Fibroblast of skin of scalp (primary cell): ENCODE measurements around the gene ZNF407.
A peak's percentile ranks its signal among the peaks of the same experiment; 100 is the strongest.
"Not testable (repeated sequence)": the region's sequence is repeated elsewhere in the genome, so short reads cannot be mapped to it uniquely, and the experiment has no call there.

Experiments used
- DNase-seq: peaks from one replicate; pipeline ENCODE4 v3.0.0-alpha.2; 2013

The ZNF407 gene

DNA sequence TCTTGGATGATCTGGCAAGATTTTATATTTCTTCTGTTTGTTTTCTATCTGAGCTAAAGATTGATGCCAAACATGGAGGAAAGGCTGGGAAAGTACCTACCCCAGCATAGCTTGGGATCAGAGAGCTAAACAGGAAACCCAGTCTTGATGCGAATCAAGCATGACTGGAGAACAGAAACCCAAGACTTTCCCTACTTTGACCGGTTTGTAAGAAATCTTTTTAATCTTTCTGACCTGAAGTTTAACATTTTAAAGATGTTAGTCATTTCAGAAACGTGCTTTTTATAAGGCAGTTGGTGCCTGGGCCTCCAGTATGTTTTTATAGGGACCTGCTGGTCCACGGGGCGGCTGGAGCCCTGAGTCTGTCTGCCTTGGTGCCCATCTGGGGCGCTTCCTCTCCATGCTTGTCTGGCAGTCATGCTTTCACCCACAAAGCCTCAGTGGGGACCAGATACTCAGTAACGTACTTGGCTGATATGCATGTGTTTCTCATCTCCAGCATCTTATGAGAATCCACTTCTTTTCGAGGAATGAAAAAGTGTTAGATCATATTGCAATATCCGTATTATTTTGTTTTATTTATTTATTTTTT is 344.7 kb downstream of the ZNF407 start:
- DNase-seq: peak; percentile 19

DNA sequence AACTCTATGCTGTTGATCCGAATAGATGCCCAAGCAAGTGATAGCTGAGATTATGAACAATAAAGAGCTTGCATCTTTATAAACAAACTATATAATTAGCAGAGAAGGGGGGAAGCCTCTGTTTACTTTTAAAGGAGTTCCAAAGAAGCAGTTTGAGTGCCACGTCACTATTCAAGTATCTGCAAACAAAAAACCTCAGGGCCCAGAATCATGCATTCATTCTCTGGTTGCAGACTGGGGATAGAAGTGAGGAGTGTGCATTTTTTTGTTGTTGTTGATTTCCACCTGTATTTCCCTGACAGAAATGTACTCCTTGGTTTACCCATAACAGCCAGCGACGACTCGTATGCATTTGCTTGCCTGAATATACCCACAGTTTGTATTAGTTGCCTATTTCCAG is 347.0 kb downstream of the ZNF407 start:
- DNase-seq: no peak

DNA sequence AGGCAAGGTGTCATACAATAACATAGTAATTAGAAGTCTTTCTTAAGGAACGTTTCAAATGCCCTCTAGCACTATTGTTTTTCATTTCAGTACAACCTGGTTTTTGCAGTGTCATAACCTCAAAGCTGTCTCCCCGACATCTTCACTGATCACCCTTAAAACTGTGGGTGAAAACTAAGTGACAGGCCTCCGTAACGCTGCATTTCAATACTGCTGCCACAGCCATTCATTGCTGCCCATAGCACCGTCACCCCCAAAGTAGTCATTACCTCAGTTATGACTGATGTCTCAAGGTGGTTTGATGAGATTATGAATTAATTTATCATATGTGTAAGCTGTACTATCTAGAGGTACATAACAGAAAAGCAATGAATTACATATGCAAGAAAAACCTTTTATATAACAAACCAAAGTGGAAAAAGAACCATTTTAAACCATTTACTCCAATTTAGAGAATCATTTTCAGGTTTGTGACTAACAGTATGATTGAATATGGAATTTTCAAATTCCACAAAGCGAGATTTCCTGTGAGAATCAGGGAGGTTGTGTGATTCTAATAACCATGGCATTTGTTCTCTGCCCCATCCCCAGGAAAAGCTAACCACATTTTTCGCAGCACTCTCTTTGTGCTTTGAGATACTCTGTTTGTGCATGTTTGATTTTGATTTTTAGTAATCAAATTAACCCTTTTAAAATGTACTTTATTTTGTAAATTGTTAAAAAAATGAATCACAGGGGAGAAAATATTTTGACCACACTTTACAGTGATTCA is 348.3 kb downstream of the ZNF407 start:
- DNase-seq: peak; percentile 39

DNA sequence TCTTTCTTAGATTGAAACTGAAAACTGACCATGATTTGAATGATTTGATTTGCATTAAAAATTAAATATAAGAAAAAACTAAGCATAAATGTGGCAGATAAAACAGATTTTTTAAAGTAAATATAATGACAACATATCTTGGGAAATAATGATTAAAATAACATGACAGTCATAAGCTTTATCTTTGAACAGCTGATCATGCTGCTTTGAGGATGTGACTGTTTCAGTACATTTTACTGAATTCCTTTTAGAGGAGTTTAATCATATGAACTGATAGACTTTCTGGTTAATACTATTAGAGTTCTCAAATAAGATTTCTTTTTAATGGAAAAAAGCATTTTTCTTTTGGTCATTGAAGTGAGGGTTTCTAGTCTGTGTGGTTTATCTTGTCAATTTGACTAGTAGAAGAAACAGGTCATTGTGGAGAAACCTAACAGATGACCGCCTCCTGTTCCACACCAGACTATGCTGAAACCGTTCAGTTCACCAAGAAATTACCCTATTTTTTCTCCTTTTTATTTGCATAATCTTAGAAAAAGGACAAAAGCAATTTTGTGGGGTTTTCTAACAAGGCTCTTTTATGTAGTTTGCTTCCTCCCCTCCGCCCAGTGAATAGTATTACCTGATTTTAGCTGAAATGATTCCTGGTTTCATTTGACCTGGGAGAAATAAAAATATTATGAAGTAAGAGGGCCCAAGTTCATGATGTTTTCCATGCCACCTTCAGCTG is 349.1 kb downstream of the ZNF407 start:
- DNase-seq: no peak

DNA sequence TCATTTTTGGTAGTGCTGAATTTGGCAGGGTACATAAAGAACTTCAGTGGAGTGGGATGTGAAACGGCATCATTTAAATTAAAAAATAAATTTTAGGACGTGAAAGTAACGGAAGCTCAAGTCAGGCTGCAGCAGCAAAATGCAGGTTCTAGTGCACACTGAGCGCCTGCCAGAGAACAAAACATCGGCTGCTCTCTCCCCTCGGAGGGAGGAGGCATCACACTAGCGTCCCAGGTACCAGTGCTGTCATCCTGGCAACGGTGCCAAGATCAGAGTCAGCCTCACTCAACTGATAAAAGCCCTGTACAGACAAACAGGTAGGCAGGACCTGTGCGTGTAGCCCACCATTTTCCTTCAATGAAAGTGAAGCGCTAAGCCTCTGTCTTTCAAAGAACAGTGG is 349.7 kb downstream of the ZNF407 start:
- DNase-seq: no peak

DNA sequence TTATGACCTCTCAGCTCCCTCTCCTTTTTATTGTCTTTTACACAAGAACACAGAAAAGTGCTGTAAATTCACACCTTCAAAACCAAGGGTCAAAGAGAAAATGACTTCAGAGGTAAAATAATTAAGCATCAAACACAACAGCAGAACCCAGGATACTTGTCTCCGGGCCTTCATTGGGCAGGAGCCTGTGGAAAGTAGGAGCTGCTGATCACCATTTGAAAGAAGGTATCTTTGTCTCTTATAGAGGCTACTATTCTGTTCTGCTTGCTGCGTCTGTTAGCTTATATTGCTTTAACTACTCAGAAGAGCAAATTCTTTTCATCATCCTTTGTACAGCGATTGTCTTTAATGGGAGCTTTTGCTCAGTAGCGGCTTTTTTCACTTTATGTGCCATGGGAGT is 350.2 kb downstream of the ZNF407 start:
- no peak for DNase-seq

DNA sequence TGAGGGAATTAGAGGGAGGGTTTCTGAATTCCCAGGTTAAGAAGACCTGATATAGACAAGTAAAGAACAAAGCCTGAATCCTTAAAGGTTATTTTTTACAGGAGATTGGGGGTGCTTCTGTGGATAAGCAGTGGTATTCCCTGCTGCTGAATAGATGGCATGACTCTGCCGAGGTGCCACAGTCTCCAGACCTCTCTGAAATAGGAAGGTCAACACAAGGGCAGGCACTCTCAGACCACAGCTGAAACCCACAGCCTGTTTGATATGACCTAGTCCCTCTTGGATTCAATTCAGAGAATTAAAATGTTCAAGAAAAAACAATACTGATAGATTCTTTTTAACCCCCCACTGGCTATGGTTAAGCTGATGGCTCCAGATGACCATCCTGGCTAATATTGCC is 351.9 kb downstream of the ZNF407 start:
- no peak for DNase-seq

DNA sequence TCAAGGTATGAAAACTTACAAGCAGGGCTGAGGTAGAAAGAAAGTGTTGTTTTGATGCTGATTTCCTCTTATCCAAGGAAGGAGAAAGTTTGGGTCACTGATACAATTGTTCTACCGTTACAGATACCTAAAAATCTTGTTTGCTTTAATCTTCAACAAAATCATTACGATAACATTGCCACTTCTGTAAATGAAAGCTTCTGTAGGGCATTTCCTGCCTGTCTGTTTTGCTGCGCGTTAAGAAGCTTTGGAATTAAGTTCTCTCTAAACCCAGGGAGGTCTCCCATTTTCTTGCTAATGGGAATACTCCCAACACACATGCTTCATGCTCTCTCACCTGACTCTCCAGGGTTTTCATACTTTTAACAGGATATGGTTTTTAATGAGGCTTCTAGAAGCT is 352.8 kb downstream of the ZNF407 start:
- no peak for DNase-seq

DNA sequence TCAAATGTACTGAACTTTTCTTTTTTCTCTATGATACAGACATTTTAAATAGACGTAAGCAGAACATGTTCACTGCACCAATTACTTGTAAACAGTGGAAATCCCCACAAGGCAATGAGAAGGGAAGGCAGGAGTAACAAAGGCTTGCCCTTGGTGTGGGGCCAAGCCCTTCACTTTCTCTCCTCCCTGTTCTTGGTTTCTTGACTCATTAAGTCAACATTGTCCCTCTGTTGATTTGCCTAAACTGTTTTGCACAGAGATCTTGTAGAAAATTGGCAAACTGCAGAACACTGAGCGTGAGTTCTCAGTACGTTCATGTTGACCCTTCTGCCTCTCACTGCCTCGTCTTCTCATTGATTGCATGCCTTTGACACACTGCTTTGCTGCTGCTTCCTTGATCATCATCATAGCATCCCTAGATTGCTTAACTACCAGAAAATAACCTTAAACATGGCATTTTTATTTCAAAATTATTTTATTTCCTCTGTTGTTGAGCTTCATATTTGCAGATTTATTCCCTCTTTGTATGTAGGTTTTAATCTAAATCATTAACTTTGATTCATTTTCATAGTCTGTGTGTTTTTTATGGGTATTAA is 353.6 kb downstream of the ZNF407 start:
- DNase-seq: peak; percentile 73

DNA sequence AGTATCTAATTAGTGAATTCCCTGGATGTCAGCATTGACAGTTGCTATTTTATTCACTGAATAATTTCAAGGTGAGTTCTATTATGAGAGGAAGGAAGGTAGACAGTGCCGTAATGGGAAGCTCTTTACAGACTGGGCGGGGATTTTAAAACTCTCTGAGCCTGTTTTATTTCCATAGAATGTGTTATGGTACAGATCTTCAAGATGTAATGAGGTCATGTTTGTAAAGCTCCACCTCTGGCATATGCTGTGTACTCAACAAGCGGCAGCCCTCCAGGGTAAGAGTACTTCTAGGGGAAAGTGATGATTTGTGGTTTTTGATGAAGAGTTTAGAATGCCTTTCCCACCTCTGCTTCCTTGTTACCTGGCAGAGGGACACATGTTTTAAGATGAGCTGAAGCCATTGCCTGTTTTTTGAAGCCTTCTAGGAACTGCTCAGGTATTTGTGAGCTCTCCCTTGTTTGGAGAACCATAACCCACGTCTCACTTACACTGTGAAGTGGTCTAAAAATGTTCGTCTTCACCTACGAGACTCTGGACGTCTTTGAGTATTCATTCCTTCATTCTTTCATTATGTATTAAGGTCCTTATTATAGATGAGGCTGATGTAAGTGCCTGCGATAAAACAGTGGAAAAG is 360.0 kb downstream of the ZNF407 start:
- no peak for DNase-seq

DNA sequence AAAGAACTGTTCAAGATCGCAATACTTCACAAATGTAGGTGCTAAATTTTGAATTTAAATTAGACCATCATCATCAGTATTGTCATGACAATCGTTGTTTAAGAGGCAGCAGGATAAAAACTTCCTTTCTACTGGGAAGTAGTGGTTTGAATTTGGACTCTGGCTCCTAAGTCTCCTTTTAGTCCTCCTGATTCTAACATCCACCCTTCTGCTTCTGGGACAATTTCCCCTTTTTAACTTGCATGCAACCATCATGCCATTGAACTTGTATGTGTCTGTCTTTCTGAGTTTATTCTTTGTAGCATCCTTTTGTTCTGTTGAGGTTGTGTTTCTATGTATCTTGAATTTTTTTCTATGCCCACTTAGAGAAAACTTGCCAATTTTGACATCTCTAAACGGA is 361.5 kb downstream of the ZNF407 start:
- DNase-seq: no peak

DNA sequence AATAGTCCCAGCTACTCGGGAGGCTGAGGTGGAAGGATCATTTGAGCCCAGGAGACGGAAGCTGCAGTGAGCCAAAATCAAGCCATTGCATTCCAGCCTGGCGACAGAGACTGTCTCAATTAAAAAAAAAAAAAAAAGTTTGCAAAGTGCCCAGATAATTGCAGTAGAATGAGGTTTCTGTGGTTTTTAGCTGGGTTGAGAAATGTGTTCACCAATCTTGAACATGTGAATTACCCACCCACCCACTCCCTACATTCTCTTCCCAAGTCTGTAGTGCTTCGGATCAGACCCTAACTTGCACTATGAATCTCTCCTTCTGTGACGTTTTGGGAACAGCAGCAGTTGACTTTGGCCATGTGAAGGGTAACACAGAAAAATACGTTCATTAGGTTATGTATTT is 363.9 kb downstream of the ZNF407 start:
- no peak for DNase-seq

DNA sequence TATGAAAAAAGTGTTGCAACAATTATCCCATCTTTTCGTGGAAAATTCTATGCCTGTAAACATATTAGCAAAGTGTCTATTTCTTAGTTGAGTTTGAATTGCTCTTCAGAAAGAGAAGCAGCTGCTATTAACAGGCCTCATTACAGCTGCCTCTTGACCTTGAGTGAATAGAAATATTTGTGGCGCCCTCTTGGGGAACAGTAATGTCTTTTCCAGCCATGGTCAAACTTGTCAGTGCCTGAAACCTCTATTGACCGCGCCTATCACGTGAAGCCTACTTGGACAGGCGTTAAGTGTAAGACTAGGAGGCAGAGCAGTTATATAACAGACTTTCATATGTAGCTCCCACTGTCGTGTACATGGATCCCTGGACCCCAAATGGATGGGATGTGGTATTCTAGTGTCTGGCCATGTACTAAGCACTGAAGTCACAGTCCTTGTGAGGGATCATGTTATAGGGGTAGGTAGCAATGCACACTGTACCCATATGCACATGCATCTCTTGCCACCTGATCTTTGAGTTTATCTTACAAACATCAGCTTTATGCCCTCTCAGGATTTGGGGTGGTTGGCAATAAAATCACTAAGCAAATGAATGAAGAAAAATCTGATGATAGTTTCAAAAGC is 366.3 kb downstream of the ZNF407 start:
- peak; percentile 54 for DNase-seq

DNA sequence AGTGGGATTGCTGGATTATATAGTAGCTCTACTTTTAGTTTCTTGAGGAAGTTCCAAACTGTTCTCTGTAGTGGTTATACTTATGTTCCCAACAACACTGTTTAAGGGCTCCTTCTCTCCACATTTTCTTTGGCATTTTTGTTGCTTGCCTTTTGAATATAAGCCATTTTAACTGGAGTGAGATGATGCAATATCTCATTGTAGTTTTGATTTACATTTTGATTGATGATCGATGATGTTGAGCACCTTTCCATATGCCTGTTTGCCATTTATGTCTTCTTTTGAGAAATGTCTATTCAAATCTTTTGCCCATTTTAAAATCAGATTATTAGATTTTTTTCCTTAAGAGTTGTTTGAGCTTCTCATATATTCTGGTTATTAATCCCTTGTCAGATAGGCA is 368.0 kb downstream of the ZNF407 start:
- no peak for DNase-seq

DNA sequence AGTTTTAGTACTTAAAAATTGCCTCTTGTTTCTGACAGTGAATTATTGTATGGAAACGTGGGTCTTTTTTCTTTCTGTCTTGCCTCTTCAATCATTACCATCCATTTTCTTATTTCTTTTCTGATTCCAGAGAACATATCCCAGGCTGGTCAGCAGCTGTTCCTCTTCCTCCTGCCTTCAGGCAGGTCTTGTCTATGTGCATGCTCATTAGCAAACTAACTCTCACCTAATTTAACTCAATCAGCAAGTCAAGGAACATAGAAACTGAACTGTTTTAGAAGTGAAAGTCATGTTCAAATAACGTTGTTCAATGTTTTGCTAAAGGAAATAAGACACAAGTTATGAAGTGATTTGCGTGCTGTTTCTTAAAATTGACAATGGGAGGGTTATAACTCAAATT is 369.8 kb downstream of the ZNF407 start:
- no peak for DNase-seq

DNA sequence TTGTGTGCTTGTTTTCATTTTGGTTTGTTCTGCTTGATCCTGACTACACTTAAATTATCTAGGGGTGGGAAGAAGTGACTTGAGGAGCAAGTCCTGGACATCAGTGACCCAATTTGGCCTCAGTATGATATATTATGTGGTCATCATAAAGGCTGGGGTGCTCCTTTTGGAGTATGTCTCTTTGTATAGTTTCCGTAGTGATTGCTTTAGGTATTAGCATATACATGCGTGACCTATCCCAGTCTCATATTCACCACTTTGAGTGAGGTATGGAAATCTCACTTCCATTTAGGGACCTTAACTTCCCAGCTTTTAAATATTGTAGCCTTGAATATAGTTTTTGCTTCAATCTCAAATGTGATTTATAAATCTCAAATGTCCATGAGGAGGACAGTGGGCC is 370.3 kb downstream of the ZNF407 start:
- DNase-seq: no peak

DNA sequence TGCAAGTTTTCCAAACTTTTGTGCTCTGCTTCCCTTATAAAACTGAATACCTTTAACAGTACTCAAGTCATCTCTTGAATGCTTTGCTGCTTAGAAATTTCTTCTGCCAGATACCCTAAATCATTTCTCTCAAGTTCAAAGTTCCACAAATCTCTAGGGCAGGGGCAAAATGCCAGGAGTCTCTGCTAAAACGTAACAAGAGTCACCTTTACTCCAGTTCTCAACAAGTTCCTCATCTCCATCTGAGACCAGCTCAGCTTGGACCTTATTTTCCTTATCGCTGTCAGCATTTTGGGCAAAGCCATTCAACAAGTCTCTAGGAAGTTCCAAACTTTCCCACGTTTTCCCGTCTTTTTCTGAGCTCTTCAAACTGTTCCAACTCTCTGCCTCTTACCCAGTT is 373.7 kb downstream of the ZNF407 start:
- DNase-seq: not testable (repeated sequence)

DNA sequence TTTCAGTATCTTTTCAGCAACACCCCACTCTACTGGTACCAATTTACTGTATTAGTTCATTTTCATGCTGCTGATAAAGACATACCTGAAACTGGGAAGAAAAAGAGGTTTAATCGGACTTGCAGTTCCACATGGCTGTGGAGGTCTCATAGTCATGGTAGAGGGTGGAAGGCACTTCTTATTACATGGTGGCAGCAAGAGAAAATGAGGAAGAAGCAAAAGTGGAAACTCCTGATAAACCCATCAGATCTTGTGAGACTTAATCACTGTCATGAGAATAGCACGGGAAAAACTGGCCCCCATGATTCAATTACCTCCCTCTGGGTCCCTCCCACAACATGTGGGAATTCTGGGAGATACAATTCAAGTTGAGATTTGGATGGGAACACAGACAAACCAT is 374.1 kb downstream of the ZNF407 start:
- DNase-seq: not testable (repeated sequence)

DNA sequence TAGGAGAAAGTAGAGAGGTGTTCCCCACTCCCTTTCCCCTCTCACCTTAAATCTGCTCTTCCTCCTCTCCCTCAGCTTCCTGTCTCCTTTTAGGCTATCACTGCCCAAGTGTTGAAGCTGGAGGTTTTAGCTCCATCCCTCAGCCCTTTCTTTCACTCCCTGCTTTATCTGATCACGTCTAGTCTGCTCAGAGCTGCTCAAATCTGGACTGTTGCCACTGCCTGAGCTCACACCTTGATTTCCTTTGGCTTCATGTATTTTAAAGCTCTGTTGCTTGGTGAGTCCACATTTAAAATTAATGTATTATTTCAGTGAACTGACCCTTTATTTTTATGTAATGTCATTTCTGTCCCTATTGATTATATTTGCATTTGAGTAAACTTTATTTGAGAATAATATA is 374.7 kb downstream of the ZNF407 start:
- no peak for DNase-seq

DNA sequence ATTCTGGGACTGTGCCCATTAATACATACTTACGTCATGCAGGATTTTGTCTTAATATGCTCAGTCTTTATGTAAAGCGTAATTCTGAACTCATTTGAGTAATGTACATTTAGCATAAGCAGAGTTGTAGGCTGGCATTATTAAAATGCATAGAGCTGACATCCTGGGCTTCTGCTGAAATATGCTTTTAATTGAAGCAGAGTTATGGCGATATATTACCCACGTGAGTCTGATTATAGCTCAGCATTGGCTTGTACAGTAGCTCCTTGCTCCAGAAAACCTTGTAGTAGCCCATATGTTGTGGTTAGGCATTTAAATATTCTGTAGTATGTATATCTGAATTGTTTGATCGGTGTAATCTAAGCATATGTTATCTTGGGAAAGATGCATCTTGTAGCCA is 377.3 kb downstream of the ZNF407 start:
- DNase-seq: no peak

DNA sequence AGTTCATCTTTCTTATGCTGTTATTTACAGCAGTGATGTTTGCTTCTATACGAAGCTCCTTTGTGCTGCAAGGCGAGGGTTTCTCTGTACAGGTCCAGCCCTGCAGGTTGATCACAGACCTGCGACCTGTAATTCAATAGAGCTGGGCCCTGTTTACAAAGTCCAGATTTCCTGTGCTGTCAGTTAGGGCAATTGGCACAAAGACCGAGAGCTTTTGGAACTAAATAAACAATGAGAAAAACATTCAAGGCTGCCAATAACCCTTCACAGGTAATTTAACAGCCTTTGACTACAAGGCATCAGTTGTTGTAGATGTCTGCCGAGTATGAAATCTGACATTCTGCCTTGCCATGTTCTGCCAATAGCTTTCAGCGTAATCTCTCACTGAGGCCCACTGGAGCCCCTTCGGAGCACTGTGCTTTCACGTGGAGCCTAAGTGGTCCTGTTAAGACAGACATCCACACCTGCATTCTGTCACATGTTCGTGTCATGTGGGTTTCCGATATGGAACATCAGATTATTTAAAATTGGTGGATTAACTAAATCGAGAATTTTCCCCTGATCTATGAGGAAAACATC is 378.8 kb downstream of the ZNF407 start:
- no peak for DNase-seq

DNA sequence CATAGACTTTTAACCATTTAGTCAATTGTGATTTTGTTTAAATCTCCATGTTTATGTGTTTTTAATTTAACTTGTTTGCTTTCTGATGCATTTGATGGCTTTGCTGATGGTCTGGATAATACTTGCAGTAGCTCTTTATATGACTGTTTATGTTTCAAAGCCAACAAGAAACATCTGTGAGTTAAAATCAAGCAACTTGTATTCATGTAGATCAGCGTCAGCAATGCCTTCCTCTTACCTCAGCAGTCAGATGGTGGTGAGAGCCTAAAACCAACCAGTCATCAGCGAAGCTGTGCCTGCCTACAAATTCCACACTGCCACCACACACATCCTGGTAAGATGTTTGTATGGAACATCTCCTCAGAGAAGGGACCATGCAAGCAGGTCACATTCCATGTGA is 379.4 kb downstream of the ZNF407 start:
- DNase-seq: no peak
